DND-41 (cell line): ENCODE data around the gene EID2B.

Source experiments
- ATAC-seq: fragments of 200-7000 bp; cut with Tn5 transposase; 3 replicates; pipeline ENCODE4 v1.9.1; 2021; ENCODE audit warnings: low read depth; ENCODE audit not compliant: insufficient read depth
- DNase-seq: peaks from one replicate; pipeline ENCODE4 v3.0.0-alpha.2; 2020
- H2AFZ ChIP-seq: 2 replicates; pipeline ENCODE4 v1.6.0; 2012; ENCODE audit warnings: low read depth, low read length
- H3K27ac ChIP-seq: 2 replicates; pipeline ENCODE4 v1.5.1; 2012; ENCODE audit warnings: low read length, inconsistent platforms
- H3K27me3 ChIP-seq: fragments of 200-600 bp; sonication (generic); 2 replicates; pipeline ENCODE4 v1.6.0; 2012; ENCODE audit warnings: low read length, mild to moderate bottlenecking, inconsistent platforms; ENCODE audit not compliant: insufficient read depth, poor library complexity
- H3K36me3 ChIP-seq: 2 replicates; pipeline ENCODE4 v1.5.1; 2012; ENCODE audit warnings: low read length, inconsistent platforms; ENCODE audit not compliant: insufficient read depth
- H3K4me1 ChIP-seq: 2 replicates; pipeline ENCODE4 v1.5.1; 2012; ENCODE audit warnings: mild to moderate bottlenecking, low read length; ENCODE audit not compliant: insufficient read depth
- H3K4me2 ChIP-seq: 2 replicates; pipeline ENCODE4 v1.6.0; 2012; ENCODE audit warnings: mild to moderate bottlenecking, moderate library complexity, low read length, inconsistent platforms; ENCODE audit not compliant: insufficient read depth
- H3K4me3 ChIP-seq, 2 experiments: fragments of 200-600 bp in 1 of 2; shearing (Covaris generic) in 1 of 2; 2 replicates each; pipeline ENCODE4 v1.5.1; 2012 to 2016; ENCODE audit warnings: inconsistent platforms in 2 of 2, low read length in 2 of 2, mild to moderate bottlenecking in 2 of 2, low read depth in 1 of 2, moderate library complexity in 1 of 2
- H3K79me2 ChIP-seq: 2 replicates; pipeline ENCODE4 v1.6.0; 2012; ENCODE audit warnings: low read length, inconsistent platforms; ENCODE audit not compliant: insufficient read depth
- H3K9ac ChIP-seq: 2 replicates; pipeline ENCODE4 v1.6.0; 2012; ENCODE audit warnings: low read depth, mild to moderate bottlenecking, inconsistent platforms, low read length, moderate library complexity
- H3K9me3 ChIP-seq: 2 replicates; pipeline ENCODE4 v1.5.1; 2012; ENCODE audit warnings: low read length, moderate library complexity, mild to moderate bottlenecking, inconsistent platforms; ENCODE audit not compliant: insufficient read depth, severe bottlenecking
- H4K20me1 ChIP-seq: 2 replicates; pipeline ENCODE4 v1.6.0; 2012; ENCODE audit warnings: low read length; ENCODE audit not compliant: insufficient read depth
- EZH2 ChIP-seq: IDR thresholded peaks from 3 replicates; pipeline ENCODE4 v1.6.1; 2012; ENCODE audit warnings: borderline replicate concordance, low read depth, mild to moderate bottlenecking, moderate library complexity, low read length, inconsistent platforms; ENCODE audit not compliant: severe bottlenecking
- TF ChIP-seq, protein P1 (sequence below): IDR thresholded peaks from 2 replicates; pipeline ENCODE4 v1.5.1; 2012; ENCODE audit warnings: borderline replicate concordance, low read length, moderate library complexity, mild to moderate bottlenecking; ENCODE audit not compliant: poor library complexity, severe bottlenecking; ENCODE audit errors: extremely low read depth

Gene EID2B, protein sequence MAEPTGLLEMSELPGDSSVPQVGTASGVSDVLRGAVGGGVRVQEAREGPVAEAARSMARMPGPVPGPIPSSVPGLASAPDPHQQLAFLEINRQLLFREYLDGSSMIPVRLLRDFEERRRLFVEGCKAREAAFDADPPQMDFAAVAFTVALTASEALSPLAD

DNA sequence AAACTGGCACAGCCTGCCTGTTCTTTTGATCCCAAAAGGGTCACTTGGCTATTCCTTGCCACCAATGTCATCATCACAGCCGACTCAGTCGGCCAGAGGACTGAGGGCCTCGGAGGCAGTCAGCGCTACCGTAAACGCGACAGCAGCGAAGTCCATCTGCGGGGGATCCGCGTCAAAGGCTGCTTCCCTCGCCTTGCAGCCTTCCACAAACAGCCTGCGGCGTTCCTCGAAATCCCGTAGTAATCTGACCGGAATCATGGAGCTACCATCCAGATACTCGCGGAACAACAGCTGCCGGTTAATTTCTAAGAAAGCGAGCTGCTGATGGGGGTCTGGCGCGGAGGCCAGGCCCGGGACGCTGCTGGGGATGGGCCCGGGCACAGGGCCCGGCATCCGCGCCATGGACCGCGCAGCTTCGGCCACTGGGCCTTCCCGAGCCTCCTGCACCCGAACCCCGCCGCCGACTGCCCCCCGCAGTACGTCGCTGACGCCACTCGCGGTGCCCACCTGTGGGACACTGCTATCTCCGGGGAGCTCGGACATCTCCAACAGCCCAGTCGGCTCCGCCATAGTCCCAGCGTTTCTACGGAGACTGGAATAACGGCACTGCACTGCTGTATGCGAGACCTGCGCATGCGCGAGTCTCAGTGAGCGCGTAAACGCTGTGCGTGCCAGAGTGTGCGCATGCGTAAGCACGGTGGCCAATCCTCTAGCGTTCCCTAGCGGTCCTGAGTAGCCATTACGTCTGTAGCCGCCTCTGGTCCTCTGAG is at the start of gene EID2B:
Gene EID2B (minus strand): TSS at position 620 of the 770 bp plus-strand sequence. CDS start 50 bp downstream, at position 570.
- H3K4me3 ChIP-seq, result peak within 1 kb of the TSS; percentile 78 to 93
- ATAC-seq (peak; percentile 96), DNase-seq (peak; percentile 93)
- H2AFZ ChIP-seq, result peak within 1 kb of the TSS; percentile 81
- peaks cover 27% of the 10 kb centered on the region for H3K4me1 ChIP-seq
- peak within 1 kb of the TSS; percentile 86 for H3K27ac ChIP-seq
- H3K27me3 ChIP-seq, result no peaks in the 10 kb centered on the region
- H3K36me3 ChIP-seq, result peaks cover 6% of the 10 kb centered on the region; the same call in 1 of the 2 replicates
- H3K4me2 ChIP-seq, result peak within 1 kb of the TSS; percentile 98
- H3K9me3 ChIP-seq, result no peaks in the 10 kb centered on the region
- H4K20me1 ChIP-seq, result peaks cover 3% of the 10 kb centered on the region; the same call in 1 of the 2 replicates
- peak within 1 kb of the TSS; percentile 88 for H3K9ac ChIP-seq
- TF ChIP-seq, protein P1, sequence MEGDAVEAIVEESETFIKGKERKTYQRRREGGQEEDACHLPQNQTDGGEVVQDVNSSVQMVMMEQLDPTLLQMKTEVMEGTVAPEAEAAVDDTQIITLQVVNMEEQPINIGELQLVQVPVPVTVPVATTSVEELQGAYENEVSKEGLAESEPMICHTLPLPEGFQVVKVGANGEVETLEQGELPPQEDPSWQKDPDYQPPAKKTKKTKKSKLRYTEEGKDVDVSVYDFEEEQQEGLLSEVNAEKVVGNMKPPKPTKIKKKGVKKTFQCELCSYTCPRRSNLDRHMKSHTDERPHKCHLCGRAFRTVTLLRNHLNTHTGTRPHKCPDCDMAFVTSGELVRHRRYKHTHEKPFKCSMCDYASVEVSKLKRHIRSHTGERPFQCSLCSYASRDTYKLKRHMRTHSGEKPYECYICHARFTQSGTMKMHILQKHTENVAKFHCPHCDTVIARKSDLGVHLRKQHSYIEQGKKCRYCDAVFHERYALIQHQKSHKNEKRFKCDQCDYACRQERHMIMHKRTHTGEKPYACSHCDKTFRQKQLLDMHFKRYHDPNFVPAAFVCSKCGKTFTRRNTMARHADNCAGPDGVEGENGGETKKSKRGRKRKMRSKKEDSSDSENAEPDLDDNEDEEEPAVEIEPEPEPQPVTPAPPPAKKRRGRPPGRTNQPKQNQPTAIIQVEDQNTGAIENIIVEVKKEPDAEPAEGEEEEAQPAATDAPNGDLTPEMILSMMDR, result peak; percentile 99
- TF ChIP-seq EZH2, result no peak
- peaks cover 30% of the 10 kb centered on the region for H3K79me2 ChIP-seq

DNA sequence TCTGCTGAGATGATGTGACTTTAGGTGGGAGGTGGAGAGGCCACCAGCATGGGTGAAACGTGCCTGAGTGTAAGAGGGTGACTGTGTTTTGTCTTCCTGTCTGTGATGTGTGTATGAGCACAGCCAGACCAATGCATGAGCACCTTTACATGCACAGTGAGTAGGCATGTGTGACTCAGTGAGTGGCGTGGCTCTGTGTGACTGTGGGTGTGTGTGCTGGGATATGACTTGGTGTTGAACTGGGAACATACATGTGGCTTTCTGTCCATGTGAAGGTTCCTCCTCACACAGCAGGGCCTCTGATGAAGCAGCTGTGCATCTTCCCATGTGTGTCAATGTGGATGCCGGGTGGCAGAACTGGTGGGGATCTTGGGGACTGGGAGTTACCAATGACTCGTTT is 49.8 kb upstream of the EID2B start:
- Histone ChIP-seq H3K36me3 (no peaks in the 10 kb centered on the region), H4K20me1 (no peaks in the 10 kb centered on the region), H3K27ac (no peak overlapping the region), H3K27me3 (no peaks in the 10 kb centered on the region), H3K4me2 (no peak overlapping the region), H3K9ac (no peak overlapping the region), H3K4me1 (no peaks in the 10 kb centered on the region), H3K79me2 (no peaks in the 10 kb centered on the region), H2AFZ (no peak overlapping the region), H3K9me3 (no peaks in the 10 kb centered on the region), H3K4me3 (no peak overlapping the region)
- no peak for ATAC-seq
- TF ChIP-seq EZH2, result no peak
- TF ChIP-seq, protein P1, result no peak
- no peak for DNase-seq

DNA sequence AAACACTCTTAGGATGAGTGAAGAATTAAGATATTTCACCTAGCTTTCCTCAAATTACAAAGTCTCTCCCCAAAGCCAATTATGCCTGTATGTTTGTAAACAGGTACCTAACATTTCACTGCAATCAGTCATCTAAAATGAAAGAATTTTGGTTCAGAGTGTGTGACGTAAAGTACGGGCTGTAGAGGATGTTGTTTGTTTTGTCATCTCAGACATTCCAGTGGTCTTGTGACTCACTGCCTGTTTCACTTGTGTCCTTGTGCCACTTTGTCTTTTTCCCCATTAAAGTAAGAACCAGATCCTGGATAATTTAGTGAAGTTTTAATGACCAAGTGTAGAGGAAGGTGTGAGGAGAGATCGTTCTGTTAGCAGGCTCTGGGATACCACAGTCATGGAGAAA is 36.0 kb upstream of the EID2B start:
- Histone ChIP-seq H3K4me3 (no peak overlapping the region), H3K27me3 (no peaks in the 10 kb centered on the region), H3K9ac (no peak overlapping the region), H2AFZ (no peak overlapping the region), H3K9me3 (no peaks in the 10 kb centered on the region), H3K4me1 (no peaks in the 10 kb centered on the region), H3K36me3 (no peaks in the 10 kb centered on the region), H3K79me2 (no peaks in the 10 kb centered on the region), H3K4me2 (no peak overlapping the region), H3K27ac (no peak overlapping the region), H4K20me1 (no peaks in the 10 kb centered on the region)
- TF ChIP-seq, protein P1, result no peak
- no peak for TF ChIP-seq EZH2
- no peak for ATAC-seq
- DNase-seq, result no peak
